ENCODE data around the gene ETS1.

ETS1 gene

GRCh38 chr11:128608746-128609407, 21.5 kb upstream of the ETS1 start:
- Histone ChIP-seq H3K9ac (ENCODE audit: low read length in 5 of 5) (no peak overlapping the region), H3K27ac (ENCODE audit: low read depth, low read length) (no peak overlapping the region), H3K27me3 (ENCODE audit: control insufficient read depth in 5 of 5, insufficient read depth in 4 of 5, low read length in 5 of 5) (peaks cover 0 to 2% (median 0%) of the 10 kb centered on the region in 5 donors), H3K9me3 (ENCODE audit: control insufficient read depth in 5 of 5, low read length in 5 of 5) (no peaks in the 10 kb centered on the region), H3K4me1 (ENCODE audit: control insufficient read depth in 5 of 5, insufficient read depth in 5 of 5, low read length in 5 of 5) (peaks cover 0 to 36% (median 10%) of the 10 kb centered on the region in 5 donors), H3K36me3 (ENCODE audit: control insufficient read depth in 5 of 5, insufficient read depth in 5 of 5, low read length in 5 of 5) (no peaks in the 10 kb centered on the region), H3K4me3 (ENCODE audit: low read depth in 1 of 5, low read length in 5 of 5) (no peak overlapping the region)

DNA sequence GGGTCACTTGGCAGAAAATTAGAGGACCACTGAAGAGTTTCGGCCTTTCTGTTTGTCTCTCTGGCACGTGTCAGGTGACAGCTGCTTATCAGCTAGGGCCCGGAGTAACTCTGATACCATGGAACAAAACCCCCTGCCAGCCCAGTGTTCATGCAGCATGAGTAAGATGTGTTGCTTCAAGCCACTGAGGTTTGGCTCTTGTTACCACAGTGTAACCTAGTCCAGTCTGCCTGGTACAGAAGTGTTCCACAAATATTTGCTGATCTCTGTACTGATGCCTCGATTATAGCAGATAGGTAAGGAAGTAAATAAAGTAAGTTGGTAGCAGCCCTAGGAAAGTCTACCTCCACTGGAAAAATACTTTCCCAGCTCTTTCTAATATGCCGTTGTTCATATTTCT, 20.5 kb upstream of the ETS1 start:
- H3K4me3 ChIP-seq (ENCODE audit: low read depth in 1 of 5, low read length in 5 of 5), result no peak overlapping the region
- H3K9me3 ChIP-seq (ENCODE audit: control insufficient read depth in 5 of 5, low read length in 5 of 5), result no peaks in the 10 kb centered on the region
- H3K9ac ChIP-seq (ENCODE audit: low read length in 5 of 5), result no peak overlapping the region
- no peaks in the 10 kb centered on the region for H3K36me3 ChIP-seq (ENCODE audit: control insufficient read depth in 5 of 5, insufficient read depth in 5 of 5, low read length in 5 of 5)
- peaks cover 0 to 36% (median 10%) of the 10 kb centered on the region in 5 donors for H3K4me1 ChIP-seq (ENCODE audit: control insufficient read depth in 5 of 5, insufficient read depth in 5 of 5, low read length in 5 of 5)
- H3K27me3 ChIP-seq (ENCODE audit: control insufficient read depth in 5 of 5, insufficient read depth in 4 of 5, low read length in 5 of 5), result peaks cover 0 to 2% (median 0%) of the 10 kb centered on the region in 5 donors
- no peak overlapping the region for H3K27ac ChIP-seq (ENCODE audit: low read depth, low read length)

- Histone ChIP-seq H3K4me3 (ENCODE audit: low read depth in 1 of 5, low read length in 5 of 5) (no peak overlapping the region), H3K9ac (ENCODE audit: low read length in 5 of 5) (no peak overlapping the region), H3K36me3 (ENCODE audit: control insufficient read depth in 5 of 5, insufficient read depth in 5 of 5, low read length in 5 of 5) (no peaks in the 10 kb centered on the region), H3K27ac (ENCODE audit: low read depth, low read length) (no peak overlapping the region), H3K4me1 (ENCODE audit: control insufficient read depth in 5 of 5, insufficient read depth in 5 of 5, low read length in 5 of 5) (peaks cover 0 to 14% (median 3%) of the 10 kb centered on the region in 5 donors), H3K9me3 (ENCODE audit: control insufficient read depth in 5 of 5, low read length in 5 of 5) (no peaks in the 10 kb centered on the region), H3K27me3 (ENCODE audit: control insufficient read depth in 5 of 5, insufficient read depth in 4 of 5, low read length in 5 of 5) (peaks cover 0 to 1% (median 0%) of the 10 kb centered on the region in 5 donors)
These were observed 17.4 kb upstream of the ETS1 start for GRCh38 chr11:128604723-128605122.

DNA sequence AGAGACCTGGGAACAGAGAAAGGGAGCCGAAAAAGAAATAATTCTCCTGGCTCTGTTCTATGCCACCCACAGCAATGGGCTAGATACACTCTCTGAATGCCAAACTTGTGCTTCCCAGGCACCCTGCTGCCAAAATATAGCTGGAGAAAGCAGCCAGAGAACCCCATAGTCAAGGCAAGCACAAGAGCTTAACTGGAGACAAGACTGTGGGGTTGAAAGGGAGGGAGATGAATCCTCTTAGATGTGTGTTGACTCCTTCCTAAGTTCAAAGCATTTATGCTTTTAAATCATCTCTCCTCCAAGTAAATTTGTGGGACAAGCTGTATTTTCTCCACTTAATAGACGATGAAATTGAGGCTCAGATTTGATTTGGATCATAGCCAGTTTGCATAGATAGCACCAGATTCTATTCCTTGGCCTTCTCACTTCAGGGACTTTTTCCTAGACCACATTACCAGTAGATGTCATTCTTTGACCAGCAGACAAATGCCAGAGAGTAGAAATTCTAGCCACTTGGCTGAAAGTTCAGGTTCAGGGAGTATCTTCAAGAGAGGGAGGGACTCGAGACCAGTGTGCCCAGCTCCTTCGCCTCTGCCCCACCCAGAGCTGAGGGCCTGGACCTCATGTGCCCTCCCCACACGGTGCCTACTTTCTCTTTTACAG, 16.5 kb upstream of the ETS1 start:
- no peak overlapping the region for H3K27ac ChIP-seq (ENCODE audit: low read depth, low read length)
- no peaks in the 10 kb centered on the region for H3K9me3 ChIP-seq (ENCODE audit: control insufficient read depth in 5 of 5, low read length in 5 of 5)
- H3K27me3 ChIP-seq (ENCODE audit: control insufficient read depth in 5 of 5, insufficient read depth in 4 of 5, low read length in 5 of 5), result no peaks in the 10 kb centered on the region
- H3K4me3 ChIP-seq (ENCODE audit: low read depth in 1 of 5, low read length in 5 of 5), result no peak overlapping the region
- H3K36me3 ChIP-seq (ENCODE audit: control insufficient read depth in 5 of 5, insufficient read depth in 5 of 5, low read length in 5 of 5), result no peaks in the 10 kb centered on the region
- no peak overlapping the region for H3K9ac ChIP-seq (ENCODE audit: low read length in 5 of 5)
- peaks cover 0 to 10% (median under 1%) of the 10 kb centered on the region in 5 donors for H3K4me1 ChIP-seq (ENCODE audit: control insufficient read depth in 5 of 5, insufficient read depth in 5 of 5, low read length in 5 of 5)

DNA sequence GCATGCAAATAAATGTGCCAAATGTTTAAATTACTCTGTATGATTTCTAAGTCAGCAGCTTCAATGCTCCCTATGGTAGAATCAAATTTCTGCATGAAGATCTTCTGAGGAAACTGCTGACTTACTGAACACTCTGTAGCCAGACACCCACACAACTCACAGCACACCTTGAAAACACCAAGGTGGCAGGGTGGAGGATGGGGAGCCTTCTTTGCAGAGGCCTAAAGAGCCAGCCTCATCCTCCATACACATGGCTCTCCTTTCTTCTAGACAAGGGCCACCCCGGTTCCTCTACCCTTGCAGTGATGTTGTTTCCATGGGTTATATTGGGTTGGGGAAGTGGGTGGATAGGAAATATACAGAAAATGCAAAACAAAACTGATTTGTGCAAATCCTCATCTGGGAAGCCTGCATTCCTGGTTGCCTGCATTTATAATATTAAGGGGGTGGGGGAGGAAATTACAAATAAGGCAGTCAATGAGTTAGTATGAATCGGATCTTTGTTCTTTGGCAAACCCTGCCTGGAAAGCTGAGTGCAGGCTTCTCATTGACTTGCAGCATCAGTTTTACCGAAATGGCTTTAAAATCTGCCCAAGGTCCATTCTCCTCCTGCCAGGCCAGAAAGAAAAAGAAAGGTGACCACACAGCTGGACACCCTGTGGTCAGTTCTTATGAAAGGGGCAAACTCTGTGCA, 15.8 kb upstream of the ETS1 start:
- no peaks in the 10 kb centered on the region for H3K27me3 ChIP-seq (ENCODE audit: control insufficient read depth in 5 of 5, insufficient read depth in 4 of 5, low read length in 5 of 5)
- H3K4me3 ChIP-seq (ENCODE audit: low read depth in 1 of 5, low read length in 5 of 5), result no peak overlapping the region
- H3K36me3 ChIP-seq (ENCODE audit: control insufficient read depth in 5 of 5, insufficient read depth in 5 of 5, low read length in 5 of 5), result no peaks in the 10 kb centered on the region
- H3K9me3 ChIP-seq (ENCODE audit: control insufficient read depth in 5 of 5, low read length in 5 of 5), result no peaks in the 10 kb centered on the region
- no peak overlapping the region for H3K9ac ChIP-seq (ENCODE audit: low read length in 5 of 5)
- H3K27ac ChIP-seq (ENCODE audit: low read depth, low read length), result no peak overlapping the region
- peaks cover 0 to 10% (median 0%) of the 10 kb centered on the region in 5 donors for H3K4me1 ChIP-seq (ENCODE audit: control insufficient read depth in 5 of 5, insufficient read depth in 5 of 5, low read length in 5 of 5)

- Histone ChIP-seq H3K4me3 (ENCODE audit: low read depth in 1 of 5, low read length in 5 of 5) (no peak overlapping the region), H3K9me3 (ENCODE audit: control insufficient read depth in 5 of 5, low read length in 5 of 5) (no peaks in the 10 kb centered on the region), H3K27ac (ENCODE audit: low read depth, low read length) (no peak overlapping the region), H3K9ac (ENCODE audit: low read length in 5 of 5) (no peak overlapping the region), H3K27me3 (ENCODE audit: control insufficient read depth in 5 of 5, insufficient read depth in 4 of 5, low read length in 5 of 5) (no peaks in the 10 kb centered on the region), H3K36me3 (ENCODE audit: control insufficient read depth in 5 of 5, insufficient read depth in 5 of 5, low read length in 5 of 5) (no peaks in the 10 kb centered on the region), H3K4me1 (ENCODE audit: control insufficient read depth in 5 of 5, insufficient read depth in 5 of 5, low read length in 5 of 5) (peaks cover 0 to 10% (median 0%) of the 10 kb centered on the region in 5 donors)
These were observed 12.4 kb upstream of the ETS1 start for GRCh38 chr11:128599729-128600128.

- Histone ChIP-seq H3K4me3 (ENCODE audit: low read depth in 1 of 5, low read length in 5 of 5) (no peak overlapping the region), H3K4me1 (ENCODE audit: control insufficient read depth in 5 of 5, insufficient read depth in 5 of 5, low read length in 5 of 5) (peaks cover 0 to 3% (median 0%) of the 10 kb centered on the region in 5 donors), H3K27ac (ENCODE audit: low read depth, low read length) (no peak overlapping the region), H3K9ac (ENCODE audit: low read length in 5 of 5) (no peak overlapping the region), H3K27me3 (ENCODE audit: control insufficient read depth in 5 of 5, insufficient read depth in 4 of 5, low read length in 5 of 5) (peaks cover 0 to 3% (median 0%) of the 10 kb centered on the region in 5 donors), H3K36me3 (ENCODE audit: control insufficient read depth in 5 of 5, insufficient read depth in 5 of 5, low read length in 5 of 5) (no peaks in the 10 kb centered on the region), H3K9me3 (ENCODE audit: control insufficient read depth in 5 of 5, low read length in 5 of 5) (no peaks in the 10 kb centered on the region)
These were observed 11.3 kb upstream of the ETS1 start for GRCh38 chr11:128598506-128599150.

DNA sequence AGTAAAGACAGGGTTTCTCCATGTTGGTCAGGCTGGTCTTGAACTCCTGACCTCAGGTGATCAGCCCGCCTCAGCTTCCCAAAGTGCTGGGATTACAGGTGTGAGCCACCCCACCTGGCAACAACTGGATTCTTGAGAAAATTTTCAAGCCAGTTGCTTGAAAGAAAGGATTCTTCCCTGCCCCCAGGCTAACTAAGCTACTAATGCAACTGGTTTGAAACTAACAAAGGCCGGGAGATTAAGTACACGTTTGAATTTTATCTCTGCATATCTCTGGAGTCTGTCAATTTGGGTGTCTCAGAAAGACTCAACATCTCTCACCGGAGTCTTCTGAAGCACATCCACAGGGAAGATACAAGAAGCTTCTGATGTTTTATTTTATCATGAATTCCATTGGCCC, 10.7 kb upstream of the ETS1 start:
- Histone ChIP-seq H3K36me3 (ENCODE audit: control insufficient read depth in 5 of 5, insufficient read depth in 5 of 5, low read length in 5 of 5) (no peaks in the 10 kb centered on the region), H3K27ac (ENCODE audit: low read depth, low read length) (no peak overlapping the region), H3K4me3 (ENCODE audit: low read depth in 1 of 5, low read length in 5 of 5) (no peak overlapping the region), H3K4me1 (ENCODE audit: control insufficient read depth in 5 of 5, insufficient read depth in 5 of 5, low read length in 5 of 5) (no peaks in the 10 kb centered on the region), H3K9me3 (ENCODE audit: control insufficient read depth in 5 of 5, low read length in 5 of 5) (no peaks in the 10 kb centered on the region), H3K27me3 (ENCODE audit: control insufficient read depth in 5 of 5, insufficient read depth in 4 of 5, low read length in 5 of 5) (peaks cover 0 to 3% (median 0%) of the 10 kb centered on the region in 5 donors), H3K9ac (ENCODE audit: low read length in 5 of 5) (no peak overlapping the region)

DNA sequence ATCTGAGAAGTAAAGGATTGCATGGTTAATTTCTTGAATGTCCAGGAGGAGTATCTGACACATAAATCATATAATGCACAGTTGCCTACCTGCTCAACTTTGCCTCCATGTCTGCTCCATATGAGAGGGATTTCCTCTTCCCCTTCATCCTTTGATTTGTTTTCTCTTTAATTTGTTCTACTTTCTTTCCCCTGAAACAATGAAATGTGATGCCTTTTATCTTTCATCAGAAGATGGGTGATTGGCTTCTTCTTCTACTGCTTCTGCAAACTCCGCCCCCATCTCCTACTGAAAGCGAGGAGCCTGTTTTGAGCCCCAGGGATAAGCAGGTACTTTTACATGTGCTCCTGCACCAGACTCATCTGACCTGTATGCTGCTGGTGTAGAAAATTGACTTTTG, 9.9 kb upstream of the ETS1 start:
- peaks cover 0 to 6% (median 0%) of the 10 kb centered on the region in 5 donors for H3K27me3 ChIP-seq (ENCODE audit: control insufficient read depth in 5 of 5, insufficient read depth in 4 of 5, low read length in 5 of 5)
- H3K4me1 ChIP-seq (ENCODE audit: control insufficient read depth in 5 of 5, insufficient read depth in 5 of 5, low read length in 5 of 5), result no peaks in the 10 kb centered on the region
- H3K36me3 ChIP-seq (ENCODE audit: control insufficient read depth in 5 of 5, insufficient read depth in 5 of 5, low read length in 5 of 5), result no peaks in the 10 kb centered on the region
- no peak overlapping the region for H3K4me3 ChIP-seq (ENCODE audit: low read depth in 1 of 5, low read length in 5 of 5)
- H3K27ac ChIP-seq (ENCODE audit: low read depth, low read length), result no peak overlapping the region
- H3K9me3 ChIP-seq (ENCODE audit: control insufficient read depth in 5 of 5, low read length in 5 of 5), result no peaks in the 10 kb centered on the region
- no peak overlapping the region for H3K9ac ChIP-seq (ENCODE audit: low read length in 5 of 5)

GRCh38 chr11:128596250-128596649, 8.9 kb upstream of the ETS1 start:
- no peak overlapping the region for H3K27ac ChIP-seq (ENCODE audit: low read depth, low read length)
- peaks cover 0 to 6% (median 0%) of the 10 kb centered on the region in 5 donors for H3K27me3 ChIP-seq (ENCODE audit: control insufficient read depth in 5 of 5, insufficient read depth in 4 of 5, low read length in 5 of 5)
- H3K36me3 ChIP-seq (ENCODE audit: control insufficient read depth in 5 of 5, insufficient read depth in 5 of 5, low read length in 5 of 5), result no peaks in the 10 kb centered on the region
- no peaks in the 10 kb centered on the region for H3K4me1 ChIP-seq (ENCODE audit: control insufficient read depth in 5 of 5, insufficient read depth in 5 of 5, low read length in 5 of 5)
- no peak overlapping the region for H3K9ac ChIP-seq (ENCODE audit: low read length in 5 of 5)
- H3K4me3 ChIP-seq (ENCODE audit: low read depth in 1 of 5, low read length in 5 of 5), result no peak overlapping the region
- no peaks in the 10 kb centered on the region for H3K9me3 ChIP-seq (ENCODE audit: control insufficient read depth in 5 of 5, low read length in 5 of 5)

All from subcutaneous abdominal adipose tissue (tissue), 5 donors.